WERI-Rb-1 (cell line): ENCODE measurements around the gene SPPL2B.

Experiments used
- DNase-seq: peaks from one replicate; pipeline ENCODE4 v3.0.0-alpha.2; 2020
- H3K27ac ChIP-seq: fragments of 250-450 bp; sonication (Bioruptor Pico); 2 replicates; pipeline ENCODE4 v1.5.1; 2020; ENCODE audit warnings: mild to moderate bottlenecking, moderate library complexity
- H3K27me3 ChIP-seq: fragments of 250-450 bp; sonication (Bioruptor Pico); 2 replicates; pipeline ENCODE4 v1.5.1; 2021; ENCODE audit warnings: mild to moderate bottlenecking, low read depth, moderate library complexity; ENCODE audit not compliant: insufficient read depth, severe bottlenecking
- H3K36me3 ChIP-seq: fragments of 250-450 bp; sonication (Bioruptor Pico); 2 replicates; pipeline ENCODE4 v1.5.1; 2020; ENCODE audit warnings: mild to moderate bottlenecking, moderate library complexity
- H3K4me3 ChIP-seq: 2 replicates; pipeline ENCODE4 v1.5.1; 2011; ENCODE audit warnings: low read depth, mild to moderate bottlenecking, control low read depth, low read length
- H3K9me3 ChIP-seq: fragments of 250-450 bp; sonication (Bioruptor Pico); 2 replicates; pipeline ENCODE4 v1.5.1; 2021; ENCODE audit warnings: mild to moderate bottlenecking, moderate library complexity; ENCODE audit not compliant: severe bottlenecking
- CTCF ChIP-seq: IDR thresholded peaks from 2 replicates; pipeline ENCODE4 v1.5.1; 2011; ENCODE audit warnings: low read depth, mild to moderate bottlenecking, control low read depth, inconsistent platforms, low read length

Gene SPPL2B

GRCh38 chr19:2333027-2333806, 4.7 kb downstream of the SPPL2B start:
- no peak for TF ChIP-seq CTCF
- Histone ChIP-seq H3K27me3 (no peaks in the 10 kb centered on the region), H3K9me3 (no peaks in the 10 kb centered on the region), H3K27ac (peak overlapping the region; percentile 39), H3K4me3 (no peak overlapping the region), H3K36me3 (peaks cover 21% of the 10 kb centered on the region)
- DNase-seq, result peak; percentile 52

DNA sequence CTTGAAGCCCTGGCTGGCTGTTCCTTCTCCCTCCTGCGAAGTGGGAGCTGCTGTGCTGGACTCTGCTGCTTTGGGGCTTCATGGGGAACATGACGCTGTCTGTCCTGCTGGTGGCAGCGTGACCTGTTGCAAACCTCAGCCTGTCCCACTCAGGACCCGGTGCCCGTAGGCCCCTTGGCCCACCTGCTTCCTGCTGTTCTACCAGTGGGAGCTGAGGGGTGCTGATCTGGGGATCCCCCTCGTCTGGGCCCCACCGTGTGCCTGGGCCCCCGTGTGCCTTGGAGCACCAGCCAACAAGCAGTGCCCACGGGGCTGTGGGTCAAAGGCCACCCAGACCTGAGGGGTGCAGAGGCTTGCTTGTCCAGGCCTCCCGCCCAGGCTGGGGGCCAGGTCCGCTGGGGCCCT, 5.3 kb downstream of the SPPL2B start:
- Histone ChIP-seq H3K27ac (peak overlapping the region; percentile 39), H3K9me3 (no peaks in the 10 kb centered on the region), H3K4me3 (no peak overlapping the region), H3K36me3 (peaks cover 22% of the 10 kb centered on the region), H3K27me3 (no peaks in the 10 kb centered on the region)
- DNase-seq, result peak; percentile 43
- peak; percentile 75 for TF ChIP-seq CTCF

- Histone ChIP-seq H3K9me3 (no peaks in the 10 kb centered on the region), H3K36me3 (peaks cover 26% of the 10 kb centered on the region), H3K27ac (no peak overlapping the region), H3K27me3 (no peaks in the 10 kb centered on the region), H3K4me3 (no peak overlapping the region)
- no peak for TF ChIP-seq CTCF
- DNase-seq, result no peak
Observed at GRCh38 chr19:2334426-2334825, 5.9 kb downstream of the SPPL2B start.

DNA sequence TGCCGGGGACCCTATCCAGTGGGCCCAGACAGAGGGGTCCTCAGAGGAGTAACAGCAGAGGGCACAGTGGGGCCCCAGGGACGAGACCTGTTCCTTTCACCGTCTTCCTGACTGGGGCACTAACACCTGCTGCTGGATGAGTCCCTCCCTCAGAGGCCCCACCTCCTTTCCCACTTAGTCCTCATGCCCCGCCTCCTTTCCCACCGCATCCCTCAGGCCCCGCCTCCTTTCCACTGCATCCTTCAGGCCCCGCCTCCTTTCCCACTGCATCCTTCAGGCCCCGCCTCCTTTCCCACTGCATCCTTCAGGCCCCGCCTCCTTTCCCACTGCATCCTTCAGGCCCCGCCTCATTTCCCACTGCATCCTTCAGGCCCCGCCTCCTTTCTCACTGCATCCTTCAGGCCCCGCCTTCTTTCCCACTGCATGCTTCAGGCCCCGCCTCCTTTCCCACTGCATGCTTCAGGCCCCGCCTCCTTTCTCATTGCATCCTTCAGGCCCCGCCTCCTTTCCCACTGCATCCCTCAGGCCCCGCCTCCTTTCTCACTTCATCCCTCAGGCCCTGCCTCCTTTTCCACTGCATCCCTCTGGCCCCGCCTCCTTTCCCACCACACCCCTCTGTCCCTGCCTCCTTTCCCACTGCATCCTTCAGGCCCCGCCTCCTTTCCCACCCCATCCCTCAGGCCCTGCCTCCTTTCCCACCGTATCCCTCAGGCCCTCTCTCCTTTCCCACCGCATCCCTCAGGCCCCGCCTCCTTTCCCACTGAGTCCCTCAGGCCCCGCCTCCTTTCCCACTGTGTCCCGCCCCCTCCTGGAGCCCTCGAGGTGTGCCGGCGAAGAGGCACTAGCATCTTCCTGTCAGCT, 6.7 kb downstream of the SPPL2B start:
- H3K27ac ChIP-seq, result no peak overlapping the region
- peaks cover 33% of the 10 kb centered on the region for H3K36me3 ChIP-seq
- no peak overlapping the region for H3K4me3 ChIP-seq
- H3K27me3 ChIP-seq, result no peaks in the 10 kb centered on the region
- no peaks in the 10 kb centered on the region for H3K9me3 ChIP-seq
- no peak for DNase-seq
- TF ChIP-seq CTCF, result no peak

DNA sequence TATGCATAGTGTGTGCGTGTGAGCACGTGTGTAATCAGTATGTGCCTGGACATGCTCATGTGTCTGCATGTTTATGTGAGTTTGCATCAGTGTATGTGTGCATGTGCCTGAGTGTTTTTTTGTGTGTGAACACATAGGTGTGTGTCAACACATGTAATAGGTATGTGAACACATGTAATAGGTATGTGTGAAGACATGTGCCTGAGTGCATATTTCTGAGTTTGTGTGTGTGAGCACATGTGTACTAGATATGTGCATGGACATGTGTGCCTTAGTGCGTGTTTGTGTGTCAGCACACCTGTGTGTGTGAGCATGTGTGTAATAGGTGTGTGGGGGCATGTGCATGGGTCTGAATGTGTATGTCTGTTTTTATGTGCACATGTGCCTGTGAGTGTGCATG, 7.4 kb downstream of the SPPL2B start:
- no peak overlapping the region for H3K4me3 ChIP-seq

More for the DNA sequence above, 7.4 kb downstream of the SPPL2B start:
- TF ChIP-seq CTCF, result no peak
- Histone ChIP-seq H3K27me3 (no peaks in the 10 kb centered on the region), H3K9me3 (no peaks in the 10 kb centered on the region), H3K36me3 (peaks cover 35% of the 10 kb centered on the region), H3K27ac (no peak overlapping the region)
- no peak for DNase-seq
